A673 (cell line): ENCODE measurements around the gene PREX1. TPM values are rescaled to one million over a fixed set of nuclear protein-coding genes. Genes with fewer than 3 reads are reported as not detected.
A peak's percentile ranks its signal among the peaks of the same experiment; 100 is the strongest.

ENCODE experiments used
- BruUV-seq: library from RNA; stranded (reverse); fragments of 400-500 nt; replicated peaks from 2 replicates; lab custom pipeline; 2021; lab: Mats Ljungman, UMichigan
- CTCF ChIA-PET: fragments of 300-600 bp; sonication (Branson Sonifier 250); formaldehyde crosslinking; loops from one replicate; lab custom pipeline; 2022; ENCODE audit warnings: antibody characterized with exemption; lab: Charles Lee
- POLR2A ChIA-PET: fragments of 300-600 bp; sonication (Branson Sonifier 250); formaldehyde crosslinking; loops from one replicate; lab custom pipeline; 2022; ENCODE audit warnings: antibody characterized with exemption; ENCODE audit not compliant: low non-redundant PET; lab: Charles Lee
- DNase-seq: peaks from one replicate; pipeline ENCODE4 v3.0.0-alpha.2; 2015; ENCODE audit warnings: low spot score
- H3K27ac ChIP-seq: fragments of 200-600 bp; sonication (generic); 2 replicates; pipeline ENCODE4 v1.5.1; 2016; ENCODE audit warnings: mixed run types, low read depth, mild to moderate bottlenecking, mixed read lengths, antibody characterized with exemption, low read length; ENCODE audit not compliant: poor library complexity, severe bottlenecking
- H3K27me3 ChIP-seq: fragments of 200-600 bp; sonication (generic); replicated peaks from 2 replicates; pipeline ENCODE4 v1.6.1; 2017; ENCODE audit warnings: mixed run types, low read depth, mild to moderate bottlenecking, mixed read lengths, antibody characterized with exemption, low read length; ENCODE audit not compliant: insufficient read depth, poor library complexity
- H3K36me3 ChIP-seq: fragments of 200-600 bp; sonication (generic); 2 replicates; pipeline ENCODE4 v1.6.1; 2016; ENCODE audit warnings: mixed run types, mild to moderate bottlenecking, mixed read lengths, antibody characterized with exemption, low read length; ENCODE audit not compliant: insufficient read depth, poor library complexity, severe bottlenecking
- H3K4me1 ChIP-seq: fragments of 200-600 bp; sonication (generic); 2 replicates; pipeline ENCODE4 v1.6.1; 2017; ENCODE audit warnings: mixed run types, mild to moderate bottlenecking, mixed read lengths, antibody characterized with exemption, low read length; ENCODE audit not compliant: insufficient read depth, poor library complexity, severe bottlenecking
- H3K4me3 ChIP-seq: fragments of 200-600 bp; sonication (generic); 2 replicates; pipeline ENCODE4 v1.5.1; 2016; ENCODE audit warnings: low read depth, mixed run types, mild to moderate bottlenecking, mixed read lengths, low read length; ENCODE audit not compliant: poor library complexity, severe bottlenecking
- H3K9me3 ChIP-seq: fragments of 200-600 bp; sonication (generic); 2 replicates; pipeline ENCODE4 v1.6.1; 2016; ENCODE audit warnings: mixed run types, low read depth, mild to moderate bottlenecking, mixed read lengths, antibody characterized with exemption, low read length; ENCODE audit not compliant: poor library complexity, severe bottlenecking
- CTCF ChIP-seq: fragments of 300-800, 200-600 bp; sonication (generic); conservative IDR thresholded peaks from 2 replicates; pipeline ENCODE4 v1.5.1; 2017; ENCODE audit warnings: low read depth, mild to moderate bottlenecking, antibody characterized with exemption, low read length, moderate library complexity, mixed read lengths
- EZH2 ChIP-seq: fragments of 200-600 bp; sonication (generic); IDR thresholded peaks from 2 replicates; pipeline ENCODE4 v1.6.1; 2017; ENCODE audit warnings: borderline replicate concordance, low read depth, mild to moderate bottlenecking, mixed read lengths, antibody characterized with exemption, low read length; ENCODE audit not compliant: poor library complexity, severe bottlenecking
- intact Hi-C: fragments of 100-400 bp; cut with micrococcal nuclease; formaldehyde crosslinking; loops from one replicate; pipeline ENCODE4 v1.10.0; 2022; ENCODE audit not compliant: unreplicated experiment
- total RNA-seq: library from RNA; stranded (reverse); gene quantifications from 2 replicates; pipeline ENCODE4 v1.2.3, GENCODE V29; 2021

PREX1 gene
- total RNA-seq, 1 experiment from 2014 or later = 145 TPM

- H3K9me3 ChIP-seq = no peaks in the 10 kb centered on the region
- no peaks in the 10 kb centered on the region for H3K27me3 ChIP-seq
- peak overlapping the region; percentile 96 for H3K27ac ChIP-seq
- no TSS peak for BruUV-seq
- TF ChIP-seq CTCF (no peak), EZH2 (no peak)
- ChIA-PET POLR2A (no interaction called here), CTCF (no interaction called here)
- H3K4me3 ChIP-seq = peak overlapping the region; percentile 95
- H3K4me1 ChIP-seq = peaks cover 52% of the 10 kb centered on the region
- H3K36me3 ChIP-seq = peaks cover 58% of the 10 kb centered on the region
- intact Hi-C loops = loop anchor here (10.0 kb wide), 1 partner anchor 169 kb away; no protein-coding TSS in a partner anchor
- DNase-seq = no peak
Measured at GRCh38 chr20:48823476-48823875, 4.3 kb downstream of the PREX1 start.

- intact Hi-C loops = loop anchor here (10.0 kb wide), 1 partner anchor 168 kb away; no protein-coding TSS in a partner anchor
- no TSS peak for BruUV-seq
- no peaks in the 10 kb centered on the region for H3K9me3 ChIP-seq
- no peak for DNase-seq
- TF ChIP-seq CTCF (no peak), EZH2 (no peak)
- H3K27ac ChIP-seq = peak overlapping the region; percentile 96
- ChIA-PET POLR2A (no interaction called here), CTCF (no interaction called here)
- H3K36me3 ChIP-seq = peaks cover 64% of the 10 kb centered on the region
- H3K4me1 ChIP-seq = peaks cover 55% of the 10 kb centered on the region
- no peaks in the 10 kb centered on the region for H3K27me3 ChIP-seq
- peak overlapping the region; percentile 95 for H3K4me3 ChIP-seq
Measured at GRCh38 chr20:48822879-48823385, 4.9 kb downstream of the PREX1 start.

GRCh38 chr20:48822178-48822577 is 5.6 kb downstream of the PREX1 start:
- H3K4me3 ChIP-seq = no peak overlapping the region
- POLR2A ChIA-PET = no interaction called here
- CTCF ChIA-PET = no interaction called here
- H3K27me3 ChIP-seq = no peaks in the 10 kb centered on the region
- H3K27ac ChIP-seq = peak overlapping the region; percentile 26
- H3K9me3 ChIP-seq = no peaks in the 10 kb centered on the region
- TF ChIP-seq EZH2 = no peak
- TF ChIP-seq CTCF = no peak
- intact Hi-C loops = loop anchor here (10.0 kb wide), 1 partner anchor 167 kb away; no protein-coding TSS in a partner anchor
- peaks cover 59% of the 10 kb centered on the region for H3K4me1 ChIP-seq
- peaks cover 71% of the 10 kb centered on the region for H3K36me3 ChIP-seq
- no peak for DNase-seq
- no TSS peak for BruUV-seq
